IgD-negative memory B cell (primary cell): Measurements from ENCODE around the gene CARD18. TPM values are rescaled to one million over a fixed set of nuclear protein-coding genes. Genes with fewer than 3 reads are reported as not detected.
A peak's percentile ranks its signal among the peaks of the same experiment; 100 is the strongest.
"Not testable (repeated sequence)": the region's sequence is repeated elsewhere in the genome, so short reads cannot be mapped to it uniquely, and the experiment has no call there.

Source experiments
- H3K27ac Mint-ChIP-seq, 3 donors: one replicate each; pipeline ENCODE4 v1.8.0; 2020 to 2022; ENCODE audit warnings: mild to moderate bottlenecking in 3 of 3, mixed read lengths in 3 of 3, moderate library complexity in 1 of 3
- H3K27me3 Mint-ChIP-seq: one replicate; pipeline ENCODE4 v1.8.0; 2021; ENCODE audit warnings: mixed read lengths
- H3K36me3 Mint-ChIP-seq: one replicate; pipeline ENCODE4 v1.8.0; 2020; ENCODE audit warnings: mild to moderate bottlenecking, mixed read lengths
- H3K4me1 Mint-ChIP-seq, 3 donors: one replicate each; pipeline ENCODE4 v1.8.0; 2020 to 2022; ENCODE audit warnings: mixed read lengths in 3 of 3, mild to moderate bottlenecking in 1 of 3
- H3K4me3 Mint-ChIP-seq, 4 donors: one replicate each; pipeline ENCODE4 v1.8.0; 2020 to 2022; ENCODE audit warnings: mild to moderate bottlenecking in 4 of 4, mixed read lengths in 4 of 4, moderate library complexity in 3 of 4
- H3K9me3 Mint-ChIP-seq, 3 donors: one replicate each; pipeline ENCODE4 v1.8.0; 2020 to 2021; ENCODE audit warnings: mixed read lengths in 3 of 3, mild to moderate bottlenecking in 1 of 3
- polyA plus RNA-seq: library from polyadenylated mRNA; unstranded; fragments of 300-500 nt; fragmentation: Illumina TruSeq; gene quantifications from one replicate; pipeline ENCODE4 v1.2.3, GENCODE V29; 2021

Gene CARD18
- polyA plus RNA-seq, 1 donor from 2014 or later, result not detected

DNA sequence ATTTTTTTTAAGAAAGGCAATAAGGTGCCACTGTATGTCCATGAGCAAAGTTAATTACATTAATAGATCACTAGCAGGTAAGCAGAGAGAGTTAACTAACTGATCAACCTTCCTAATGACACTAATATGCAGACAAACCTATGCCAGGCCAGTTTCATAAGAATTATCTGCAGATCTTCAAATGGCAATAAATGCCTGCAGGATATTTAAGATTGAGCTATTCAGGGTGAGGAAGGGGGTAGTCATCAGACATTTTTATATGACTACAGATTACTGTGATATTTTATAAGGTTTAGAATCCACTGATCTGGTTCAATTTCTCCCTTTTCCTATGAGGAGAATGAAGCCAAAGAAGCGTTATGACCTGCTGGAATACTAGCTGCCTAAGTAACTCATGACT lies 30.2 kb downstream of the CARD18 start:
- peaks cover 7 to 13% (median 8%) of the 10 kb centered on the region in 3 donors for H3K4me1 Mint-ChIP-seq
- no peak overlapping the region for H3K4me3 Mint-ChIP-seq
- H3K9me3 Mint-ChIP-seq, result peaks cover 2 to 6% (median 4%) of the 10 kb centered on the region in 3 donors
- peaks cover 16% of the 10 kb centered on the region for H3K27me3 Mint-ChIP-seq
- H3K36me3 Mint-ChIP-seq, result no peaks in the 10 kb centered on the region
- H3K27ac Mint-ChIP-seq, result no peak overlapping the region

GRCh38 chr11:105108247-105108646 lies 31.3 kb downstream of the CARD18 start:
- H3K4me3 Mint-ChIP-seq, result no peak overlapping the region
- H3K27me3 Mint-ChIP-seq, result peaks cover 16% of the 10 kb centered on the region
- H3K27ac Mint-ChIP-seq, result no peak overlapping the region
- H3K36me3 Mint-ChIP-seq, result no peaks in the 10 kb centered on the region
- H3K4me1 Mint-ChIP-seq, result peaks cover 7 to 13% (median 8%) of the 10 kb centered on the region in 3 donors
- peaks cover 2 to 6% (median 4%) of the 10 kb centered on the region in 3 donors for H3K9me3 Mint-ChIP-seq

DNA sequence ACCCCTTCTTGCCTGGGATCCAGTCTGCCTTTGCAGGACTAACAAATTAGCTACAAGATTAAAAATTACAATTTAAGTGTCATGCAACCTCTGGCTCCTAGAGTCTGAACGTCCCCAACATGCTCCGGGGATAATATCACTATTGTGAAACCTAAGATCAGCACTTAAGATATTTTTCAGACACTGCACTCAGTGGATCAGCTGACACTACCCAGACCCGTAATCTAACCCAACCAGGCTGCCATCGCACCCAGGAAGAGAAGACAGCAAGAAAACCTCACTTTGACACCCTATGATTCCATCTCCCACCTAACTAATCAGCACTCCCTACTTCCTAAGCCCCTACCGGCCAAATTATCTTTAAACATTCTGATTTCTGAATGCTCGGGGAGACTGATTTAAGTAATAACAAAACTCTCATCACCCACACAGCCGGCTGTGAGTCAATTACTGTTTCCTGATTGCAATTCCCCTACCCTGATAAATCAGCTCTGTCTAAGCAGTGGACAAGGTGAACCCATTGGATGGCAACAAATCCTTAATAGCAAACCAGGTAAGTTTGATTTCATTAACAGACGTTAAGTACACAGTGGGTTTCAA lies 32.2 kb downstream of the CARD18 start:
- H3K4me3 Mint-ChIP-seq, H3K9me3 Mint-ChIP-seq, H3K27ac Mint-ChIP-seq, H3K36me3 Mint-ChIP-seq: not testable (repeated sequence)
- Mint-ChIP-seq H3K27me3 (peaks cover 17% of the 10 kb centered on the region), H3K4me1 (peaks cover 7 to 13% (median 8%) of the 10 kb centered on the region in 3 donors)

DNA sequence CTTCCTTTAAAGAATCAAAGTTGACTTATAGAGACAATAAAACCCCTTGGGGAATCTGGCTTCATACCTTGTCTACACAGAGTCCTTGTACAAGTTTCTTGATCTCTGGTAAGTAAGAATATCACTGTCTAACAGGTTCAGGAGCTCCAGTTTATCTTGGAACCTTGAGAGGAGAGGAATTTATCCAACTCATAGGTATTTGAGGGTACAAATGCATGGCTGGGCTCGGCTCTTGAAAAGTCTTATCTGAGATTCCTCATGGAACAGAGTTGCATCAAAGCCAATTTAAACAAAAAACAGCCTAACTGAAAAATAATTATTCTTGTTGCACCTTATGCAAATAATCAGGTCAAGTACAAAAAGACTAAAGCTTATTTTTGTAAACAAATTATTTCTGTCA lies 33.4 kb downstream of the CARD18 start:
- peaks cover 2 to 6% (median 4%) of the 10 kb centered on the region in 3 donors for H3K9me3 Mint-ChIP-seq

DNA sequence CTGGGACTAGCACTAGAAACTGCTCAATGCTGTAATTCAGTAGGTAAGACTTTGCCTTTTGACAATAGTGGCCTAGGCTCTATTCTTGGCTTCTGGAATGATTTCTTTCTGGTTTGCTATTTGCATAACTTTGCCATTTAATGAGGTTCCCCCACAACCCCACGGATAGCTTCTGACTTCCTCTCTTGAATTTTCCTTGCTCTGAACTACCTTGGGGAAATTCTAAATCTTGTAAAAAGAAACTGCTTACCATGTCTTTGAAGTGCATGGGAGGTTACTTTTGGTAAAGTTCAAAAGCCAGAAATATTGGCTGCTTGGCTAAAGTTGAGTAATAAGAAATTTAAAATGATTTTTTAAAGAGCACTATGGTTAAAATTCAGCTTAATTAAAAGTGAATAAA lies 35.3 kb downstream of the CARD18 start:
- no peak overlapping the region for H3K27ac Mint-ChIP-seq
- H3K36me3 Mint-ChIP-seq, result no peaks in the 10 kb centered on the region
- peaks cover 2 to 6% (median 4%) of the 10 kb centered on the region in 3 donors for H3K9me3 Mint-ChIP-seq
- H3K4me1 Mint-ChIP-seq, result peaks cover under 1 to 9% (median 5%) of the 10 kb centered on the region in 3 donors
- no peak overlapping the region for H3K4me3 Mint-ChIP-seq
- H3K27me3 Mint-ChIP-seq, result peaks cover 12% of the 10 kb centered on the region

More for the DNA sequence above, 33.4 kb downstream of the CARD18 start:
- no peak overlapping the region for H3K27ac Mint-ChIP-seq
- peaks cover 18% of the 10 kb centered on the region for H3K27me3 Mint-ChIP-seq
- no peak overlapping the region for H3K4me3 Mint-ChIP-seq
- H3K36me3 Mint-ChIP-seq, result no peaks in the 10 kb centered on the region
- peaks cover 7 to 15% (median 8%) of the 10 kb centered on the region in 3 donors for H3K4me1 Mint-ChIP-seq

DNA sequence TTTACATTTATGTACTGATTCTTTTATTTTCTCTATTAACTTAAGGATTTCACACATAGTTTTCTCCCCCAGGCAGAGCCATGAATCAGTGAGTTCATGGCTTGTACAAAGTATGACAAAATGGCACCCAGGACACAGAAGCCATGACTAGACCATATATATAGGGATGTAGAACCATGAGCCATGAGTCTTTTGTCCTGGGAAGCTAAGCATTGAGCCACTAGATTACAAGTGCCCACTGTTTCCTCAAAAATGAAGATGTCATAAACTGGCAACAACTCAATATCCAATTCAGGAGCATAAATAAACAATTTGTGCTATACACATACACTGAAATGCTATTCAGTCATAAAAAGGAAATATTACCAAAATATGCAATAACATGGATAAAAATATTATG lies 36.2 kb downstream of the CARD18 start:
- peaks cover 11% of the 10 kb centered on the region for H3K27me3 Mint-ChIP-seq
- H3K36me3 Mint-ChIP-seq, result no peaks in the 10 kb centered on the region
- H3K4me1 Mint-ChIP-seq, result peaks cover 0 to 9% (median 5%) of the 10 kb centered on the region in 3 donors
- no peak overlapping the region for H3K4me3 Mint-ChIP-seq
- H3K9me3 Mint-ChIP-seq, result peaks cover 2 to 6% (median 4%) of the 10 kb centered on the region in 3 donors
- H3K27ac Mint-ChIP-seq, result no peak overlapping the region

DNA sequence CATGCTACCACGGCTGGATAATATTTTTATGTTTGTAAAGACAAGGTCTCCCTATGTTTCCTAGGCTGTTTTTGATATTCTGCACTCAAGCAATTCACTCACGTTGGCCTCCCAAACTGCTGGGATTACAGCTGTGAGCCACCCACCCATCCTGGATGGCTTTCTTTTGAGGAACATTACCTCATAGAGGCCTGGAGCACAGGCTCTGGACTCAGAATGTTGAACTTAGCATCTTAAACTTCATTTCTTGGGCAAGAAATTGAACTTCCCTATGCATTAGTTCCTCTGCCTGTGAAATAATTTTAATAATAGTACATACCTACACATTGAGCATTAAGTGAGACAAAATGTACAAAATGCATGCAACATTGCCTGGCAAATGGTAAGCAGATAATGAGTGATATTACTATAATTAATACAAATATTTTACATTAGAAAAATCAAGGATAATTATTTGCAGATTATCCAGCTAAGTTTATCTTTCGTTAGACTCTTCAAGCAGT lies 37.4 kb downstream of the CARD18 start:
- not testable (repeated sequence) for H3K27ac Mint-ChIP-seq, H3K4me1 Mint-ChIP-seq, H3K36me3 Mint-ChIP-seq, H3K9me3 Mint-ChIP-seq, H3K27me3 Mint-ChIP-seq, H3K4me3 Mint-ChIP-seq

GRCh38 chr11:105100981-105101630 lies 38.5 kb downstream of the CARD18 start:
- Mint-ChIP-seq H3K27me3 (peaks cover 7% of the 10 kb centered on the region), H3K4me1 (peaks cover 0 to 7% (median 5%) of the 10 kb centered on the region in 3 donors), H3K9me3 (peaks cover 0 to 6% (median 2%) of the 10 kb centered on the region in 3 donors), H3K27ac (peak overlapping the region in 1 of 3 donors; percentile 9), H3K4me3 (peak overlapping the region in 3 of 4 donors; percentile 7 to 29 (median 22)), H3K36me3 (no peaks in the 10 kb centered on the region)

DNA sequence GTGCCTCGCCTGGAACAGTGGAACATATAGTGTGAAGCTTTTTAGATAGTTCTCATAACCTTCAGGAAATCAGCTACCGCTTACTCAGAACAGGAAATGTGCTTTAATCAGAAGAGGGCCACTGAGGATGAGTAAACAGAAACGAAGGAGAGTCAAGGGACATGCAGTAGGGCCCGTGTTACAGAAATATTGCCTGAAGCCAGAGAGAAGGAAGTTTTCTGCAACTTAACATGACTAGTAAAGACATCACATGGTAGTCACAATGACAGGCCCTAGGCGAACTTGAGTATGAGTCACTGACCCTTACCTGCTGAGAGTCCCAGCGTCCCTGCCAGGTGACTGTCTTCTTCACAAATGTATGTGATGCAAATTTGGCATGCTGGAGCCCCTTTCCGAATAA lies 39.4 kb downstream of the CARD18 start:
- Mint-ChIP-seq H3K4me3 (peak overlapping the region in 1 of 4 donors; percentile 29), H3K36me3 (no peaks in the 10 kb centered on the region), H3K27ac (no peak overlapping the region), H3K9me3 (peaks cover 0 to 4% (median 4%) of the 10 kb centered on the region in 3 donors), H3K4me1 (peaks cover 0 to 7% (median 5%) of the 10 kb centered on the region in 3 donors), H3K27me3 (peaks cover 7% of the 10 kb centered on the region)

GRCh38 chr11:105099594-105099993 lies 40.0 kb downstream of the CARD18 start:
- not testable (repeated sequence) for H3K27ac Mint-ChIP-seq, H3K36me3 Mint-ChIP-seq, H3K4me3 Mint-ChIP-seq, H3K4me1 Mint-ChIP-seq, H3K27me3 Mint-ChIP-seq, H3K9me3 Mint-ChIP-seq

GRCh38 chr11:105092256-105093239 lies 47.0 kb downstream of the CARD18 start:
- Mint-ChIP-seq H3K27ac (no peak overlapping the region), H3K4me1 (peaks cover 0 to 1% (median 0%) of the 10 kb centered on the region in 3 donors)

More at GRCh38 chr11:105092256-105093239, 47.0 kb downstream of the CARD18 start:
- H3K9me3 Mint-ChIP-seq, result peaks cover 0 to 6% (median 0%) of the 10 kb centered on the region in 3 donors
- H3K27me3 Mint-ChIP-seq, result peaks cover 6% of the 10 kb centered on the region
- no peak overlapping the region for H3K4me3 Mint-ChIP-seq
- peaks cover 2% of the 10 kb centered on the region for H3K36me3 Mint-ChIP-seq

Other genes with a start within 250 kb of the CARD18 start
- gene CASP12, start 241.3 kb downstream of the CARD18 start, polyA plus RNA-seq, result not detected
- 105 TPM for gene CASP4, start 171.2 kb downstream of the CARD18 start, polyA plus RNA-seq
- gene CASP5, start 116.6 kb downstream of the CARD18 start, polyA plus RNA-seq, result 0.45 TPM
- gene CASP1, start 104.6 kb downstream of the CARD18 start, polyA plus RNA-seq, result 75.2 TPM
- 173 TPM for gene CARD16, start 94.4 kb downstream of the CARD18 start, polyA plus RNA-seq